Measurements from ENCODE around the gene ULK4.

Gene ULK4

DNA sequence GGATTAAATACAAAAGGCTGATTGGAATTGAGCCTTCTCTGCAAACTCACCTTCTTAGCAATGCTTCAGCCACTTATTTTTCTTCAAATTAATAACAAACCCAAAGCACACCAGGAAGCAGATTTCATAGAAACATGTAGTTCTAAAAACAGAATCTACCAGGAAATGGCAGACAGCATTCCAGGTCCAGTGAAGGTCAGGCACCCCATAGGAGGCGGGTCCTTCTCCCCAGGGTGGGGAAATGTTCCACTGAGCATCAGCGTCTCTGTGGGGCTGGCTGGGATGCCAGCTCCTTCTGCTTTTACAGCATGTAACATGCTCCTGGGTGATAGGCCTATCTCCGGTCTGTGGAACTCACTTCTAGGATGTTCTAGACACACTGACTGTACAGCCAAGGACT lies 713.4 kb downstream of the ULK4 start:
- H3K4me3 ChIP-seq (replicated peaks; ENCODE audit: low read depth, low read length): no peak overlapping the region
- no peak for DNase-seq (ENCODE audit: low read depth)
- TF ChIP-seq, protein P1, sequence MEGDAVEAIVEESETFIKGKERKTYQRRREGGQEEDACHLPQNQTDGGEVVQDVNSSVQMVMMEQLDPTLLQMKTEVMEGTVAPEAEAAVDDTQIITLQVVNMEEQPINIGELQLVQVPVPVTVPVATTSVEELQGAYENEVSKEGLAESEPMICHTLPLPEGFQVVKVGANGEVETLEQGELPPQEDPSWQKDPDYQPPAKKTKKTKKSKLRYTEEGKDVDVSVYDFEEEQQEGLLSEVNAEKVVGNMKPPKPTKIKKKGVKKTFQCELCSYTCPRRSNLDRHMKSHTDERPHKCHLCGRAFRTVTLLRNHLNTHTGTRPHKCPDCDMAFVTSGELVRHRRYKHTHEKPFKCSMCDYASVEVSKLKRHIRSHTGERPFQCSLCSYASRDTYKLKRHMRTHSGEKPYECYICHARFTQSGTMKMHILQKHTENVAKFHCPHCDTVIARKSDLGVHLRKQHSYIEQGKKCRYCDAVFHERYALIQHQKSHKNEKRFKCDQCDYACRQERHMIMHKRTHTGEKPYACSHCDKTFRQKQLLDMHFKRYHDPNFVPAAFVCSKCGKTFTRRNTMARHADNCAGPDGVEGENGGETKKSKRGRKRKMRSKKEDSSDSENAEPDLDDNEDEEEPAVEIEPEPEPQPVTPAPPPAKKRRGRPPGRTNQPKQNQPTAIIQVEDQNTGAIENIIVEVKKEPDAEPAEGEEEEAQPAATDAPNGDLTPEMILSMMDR (IDR thresholded peaks at IDR 0.05; ENCODE audit: low read length, missing control alignments): no peak

DNA sequence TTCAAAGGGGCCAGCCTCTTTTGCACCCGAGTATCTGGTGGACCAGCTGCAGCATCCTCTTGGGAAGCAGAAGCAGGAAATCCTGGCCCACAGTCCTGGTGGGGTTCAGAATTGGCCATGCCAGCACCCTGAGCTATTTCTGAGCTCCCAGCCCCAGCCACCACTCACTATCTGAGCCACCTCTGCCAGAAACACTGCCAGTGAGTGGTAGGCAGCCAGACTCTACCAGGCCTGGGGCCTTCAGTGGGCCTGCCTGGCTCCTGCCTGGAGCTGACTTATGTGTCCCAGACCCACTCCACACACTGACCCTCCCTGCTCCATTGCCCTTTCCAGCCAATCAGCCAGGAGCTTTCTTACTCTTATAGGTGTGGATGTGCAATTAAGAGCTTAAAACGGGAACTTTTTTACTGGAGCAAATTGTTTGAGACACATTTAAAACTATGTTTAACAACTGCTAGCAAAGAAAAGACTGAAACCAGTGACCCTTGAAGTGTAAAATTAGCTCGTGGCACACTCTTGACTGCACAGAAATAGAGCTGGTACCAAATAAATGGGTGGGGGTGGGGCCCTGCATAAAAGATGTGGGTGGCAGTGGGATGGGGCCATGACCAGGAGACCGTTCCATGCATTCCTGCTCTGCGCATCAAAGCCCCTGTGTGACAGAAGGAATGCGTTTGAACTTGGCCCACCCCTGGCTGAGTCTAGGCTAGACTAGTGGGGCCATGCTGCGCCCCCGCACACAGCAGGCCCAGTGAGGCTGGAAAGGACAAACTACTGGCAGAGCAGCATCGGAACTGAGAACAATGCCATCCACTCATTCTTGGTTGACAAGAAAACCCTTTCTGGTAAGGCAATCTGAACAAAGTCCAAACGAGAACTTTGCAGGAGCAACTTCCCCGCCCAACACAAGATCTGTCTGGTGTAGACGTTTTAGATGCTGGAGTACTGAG lies 714.6 kb downstream of the ULK4 start:
- TF ChIP-seq, protein P1 (IDR thresholded peaks at IDR 0.05; ENCODE audit: low read length, missing control alignments): no peak
- no peak for DNase-seq (ENCODE audit: low read depth)

DNA sequence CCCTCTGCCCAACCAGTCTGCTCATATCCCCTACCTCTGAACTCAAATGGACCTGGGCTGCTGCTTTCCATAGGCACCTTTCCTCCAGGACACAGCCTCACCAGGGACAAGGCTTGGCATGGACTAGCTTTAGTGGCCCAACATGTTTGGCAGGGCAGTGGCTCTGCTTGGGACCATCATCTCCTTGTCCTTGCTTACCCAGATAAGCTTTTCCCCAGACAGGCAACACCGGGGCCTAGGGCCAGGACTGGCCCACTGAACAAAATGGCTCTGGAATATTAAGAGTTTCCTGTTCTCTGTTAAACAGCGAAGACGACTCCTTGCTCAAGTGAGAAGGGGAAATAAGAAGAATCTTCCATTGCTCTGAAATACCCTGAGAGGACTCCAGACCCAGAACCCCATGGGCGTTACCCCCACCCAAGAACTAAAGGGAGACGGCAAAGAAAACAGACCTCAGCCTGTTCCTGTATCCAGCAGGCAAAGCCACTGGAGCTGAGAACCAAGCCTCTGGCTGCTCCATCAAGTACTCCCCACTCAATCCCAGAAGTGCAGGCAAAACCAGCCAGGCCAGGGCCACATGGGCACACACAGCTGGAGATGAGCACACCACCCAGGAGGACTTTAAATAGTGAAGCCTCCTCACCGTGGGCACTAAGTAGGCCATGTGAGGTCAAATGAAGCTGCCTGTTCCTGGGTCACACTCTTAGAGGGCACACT lies 717.1 kb downstream of the ULK4 start:
- TF ChIP-seq, protein P1 (IDR thresholded peaks at IDR 0.05; ENCODE audit: low read length, missing control alignments): no peak

More for the DNA sequence above, 714.6 kb downstream of the ULK4 start:
- no peak overlapping the region for H3K4me3 ChIP-seq (replicated peaks; ENCODE audit: low read depth, low read length)

DNA sequence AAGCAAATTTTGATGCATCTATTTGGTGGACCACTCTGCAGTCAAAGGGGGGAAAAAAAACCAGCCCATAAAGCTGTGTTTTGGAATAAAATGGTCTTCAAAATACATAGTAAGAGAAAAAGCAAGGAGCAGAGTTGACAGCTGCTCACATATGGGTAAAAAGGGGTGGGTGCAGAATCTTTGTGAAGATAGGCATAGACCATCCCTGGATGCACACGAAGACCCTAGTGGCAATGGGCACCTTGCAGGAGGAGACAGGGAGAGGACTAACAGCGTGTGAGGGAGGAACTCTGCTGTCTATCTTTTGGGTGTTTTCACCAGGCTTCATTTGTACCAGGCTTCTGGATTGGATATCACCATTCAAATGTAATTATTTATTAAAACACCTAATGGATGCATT lies 718.7 kb downstream of the ULK4 start:
- no peak overlapping the region for H3K4me3 ChIP-seq (replicated peaks; ENCODE audit: low read depth, low read length)
- TF ChIP-seq, protein P1 (IDR thresholded peaks at IDR 0.05; ENCODE audit: low read length, missing control alignments): no peak
- no peak for DNase-seq (ENCODE audit: low read depth)

More for the DNA sequence above, 717.1 kb downstream of the ULK4 start:
- no peak for DNase-seq (ENCODE audit: low read depth)
- H3K4me3 ChIP-seq (replicated peaks; ENCODE audit: low read depth, low read length): no peak overlapping the region

DNA sequence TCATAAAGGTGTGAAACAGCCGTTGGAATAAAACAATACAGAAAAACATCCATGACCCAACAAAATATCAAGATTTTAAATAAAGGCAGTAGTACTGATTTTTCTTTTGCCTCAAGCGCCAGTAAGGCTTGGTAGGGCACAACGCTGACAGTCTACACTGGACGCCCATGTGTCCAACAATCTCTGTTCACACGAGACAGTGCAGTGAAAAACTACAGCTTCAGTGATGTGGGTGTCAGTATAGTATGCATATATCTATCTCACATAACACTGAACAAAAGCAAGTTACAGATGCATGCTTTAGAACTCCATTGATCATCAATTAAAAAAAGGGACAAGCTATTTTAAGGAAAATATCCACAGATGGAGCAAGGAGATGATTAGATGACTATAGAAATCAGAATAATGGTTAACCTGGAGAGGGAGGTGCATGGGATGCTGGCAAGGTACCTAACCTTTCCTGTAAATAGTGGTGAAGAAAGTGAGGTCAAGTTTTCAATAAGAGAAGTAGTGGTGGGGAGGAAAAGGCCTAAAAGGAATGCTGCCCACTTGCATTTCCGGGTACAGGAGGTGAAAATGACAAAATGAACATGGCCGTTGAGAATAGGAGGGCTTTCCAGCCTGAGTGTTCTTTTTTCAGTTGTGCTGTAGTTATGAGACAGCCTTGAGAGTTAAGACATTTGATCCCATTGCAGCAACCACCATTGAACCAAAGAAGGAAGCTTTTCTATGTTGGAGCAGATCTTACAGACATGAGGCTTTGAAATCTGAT lies 719.9 kb downstream of the ULK4 start:
- no peak overlapping the region for H3K4me3 ChIP-seq (replicated peaks; ENCODE audit: low read depth, low read length)
- DNase-seq (ENCODE audit: low read depth): no peak
- TF ChIP-seq, protein P1 (IDR thresholded peaks at IDR 0.05; ENCODE audit: low read length, missing control alignments): no peak

DNA sequence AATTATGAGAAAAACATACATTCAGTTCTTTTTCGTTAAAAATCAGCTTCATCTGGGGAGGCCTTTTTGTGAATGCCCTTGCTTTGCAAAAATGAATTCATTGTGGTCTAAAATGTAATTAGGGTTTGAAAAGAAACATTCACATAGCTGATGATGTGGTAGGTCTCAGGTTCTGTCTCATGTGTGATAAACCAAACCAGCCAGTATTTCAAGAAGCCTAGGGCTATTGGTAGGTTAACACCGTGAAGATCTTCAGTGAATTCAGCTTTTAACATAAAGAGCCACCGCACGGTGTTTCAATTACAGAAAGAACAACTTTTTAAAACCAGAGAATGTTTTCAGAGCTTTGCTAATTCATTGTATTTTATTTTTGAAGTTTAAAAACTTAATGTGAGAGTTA lies 720.7 kb downstream of the ULK4 start:
- no peak overlapping the region for H3K4me3 ChIP-seq (replicated peaks; ENCODE audit: low read depth, low read length)
- DNase-seq (ENCODE audit: low read depth): no peak
- TF ChIP-seq, protein P1 (IDR thresholded peaks at IDR 0.05; ENCODE audit: low read length, missing control alignments): no peak
